Measurements from ENCODE around the gene SEC22C. TPM values are rescaled to one million over a fixed set of nuclear protein-coding genes. Genes with fewer than 3 reads are reported as not detected.
"Not testable (repeated sequence)": the region's sequence is repeated elsewhere in the genome, so short reads cannot be mapped to it uniquely, and the experiment has no call there.

Gene SEC22C
- total RNA-seq, 3 donors from 2014 or later: 48.8 to 68.8 (median 61.9) TPM

GRCh38 chr3:42600111-42600957 is 18.6 kb upstream of the SEC22C start, which contains the start of gene NKTR:
Gene NKTR, plus strand, starts transcription at chr3:42600686. Its CDS starts 321 bp downstream, at chr3:42601007.
- DNase-seq (ENCODE audit: low spot score in 2 of 2): peak; percentile 97 to 98
- Histone ChIP-seq H3K4me1 (peaks cover 0 to 13% of the 10 kb centered on the region in 2 donors), H3K9me3 (no peaks in the 10 kb centered on the region), H3K27me3 (no peaks in the 10 kb centered on the region), H3K4me3 (peak within 1 kb of the TSS; percentile 69 to 94 (median 84)), H3K27ac (peak within 1 kb of the TSS; percentile 92 to 99), H3K36me3 (no peaks in the 10 kb centered on the region)
- TF ChIP-seq POLR2AphosphoS5 (IDR thresholded peaks at IDR 0.05): peak; percentile 69 to 84 (median 76)
- peak; percentile 67 for TF ChIP-seq POLR2A (IDR thresholded peaks at IDR 0.05)
- no peak for TF ChIP-seq CTCF (IDR thresholded peaks at IDR 0.05)
- intact Hi-C loops (cut with DNase I; ENCODE audit: low total_unique reads): no loop called here

- intact Hi-C loops (cut with DNase I; ENCODE audit: low total_unique reads); DNase-seq (ENCODE audit: low spot score in 2 of 2): not testable (repeated sequence)
Observed at GRCh38 chr3:42597098-42597497, 15.3 kb upstream of the SEC22C start.

GRCh38 chr3:42595682-42596081 is 13.9 kb upstream of the SEC22C start:
- H3K27ac ChIP-seq: no peak overlapping the region
- intact Hi-C loops (cut with DNase I; ENCODE audit: low total_unique reads): no loop called here
- DNase-seq (ENCODE audit: low spot score in 2 of 2): no peak

More at GRCh38 chr3:42597098-42597497, 15.3 kb upstream of the SEC22C start:
- not testable (repeated sequence) for H3K9me3 ChIP-seq, H3K27ac ChIP-seq, H3K4me1 ChIP-seq, H3K36me3 ChIP-seq, H3K4me3 ChIP-seq, H3K27me3 ChIP-seq

GRCh38 chr3:42593635-42594034 is 11.9 kb upstream of the SEC22C start:
- Histone ChIP-seq H3K4me3 (no peak overlapping the region), H3K36me3 (no peaks in the 10 kb centered on the region), H3K27me3 (no peaks in the 10 kb centered on the region), H3K4me1 (peaks cover 0 to 3% of the 10 kb centered on the region in 2 donors), H3K9me3 (no peaks in the 10 kb centered on the region), H3K27ac (no peak overlapping the region)
- no peak for DNase-seq (ENCODE audit: low spot score in 2 of 2)
- no peak for TF ChIP-seq CTCF (IDR thresholded peaks at IDR 0.05)
- no peak for TF ChIP-seq POLR2AphosphoS5 (IDR thresholded peaks at IDR 0.05)
- no peak for TF ChIP-seq POLR2A (IDR thresholded peaks at IDR 0.05)
- intact Hi-C loops (cut with DNase I; ENCODE audit: low total_unique reads): no loop called here

More at GRCh38 chr3:42595682-42596081, 13.9 kb upstream of the SEC22C start:
- H3K4me1 ChIP-seq: peaks cover 0 to 3% of the 10 kb centered on the region in 2 donors
- no peak for TF ChIP-seq POLR2A (IDR thresholded peaks at IDR 0.05)
- TF ChIP-seq POLR2AphosphoS5 (IDR thresholded peaks at IDR 0.05): no peak
- H3K4me3 ChIP-seq: no peak overlapping the region
- no peaks in the 10 kb centered on the region for H3K36me3 ChIP-seq
- no peaks in the 10 kb centered on the region for H3K27me3 ChIP-seq
- no peaks in the 10 kb centered on the region for H3K9me3 ChIP-seq

GRCh38 chr3:42591811-42592210 is 10.0 kb upstream of the SEC22C start:
- TF ChIP-seq CTCF (IDR thresholded peaks at IDR 0.05) (no peak), POLR2AphosphoS5 (IDR thresholded peaks at IDR 0.05) (no peak), POLR2A (IDR thresholded peaks at IDR 0.05) (no peak)
- no peaks in the 10 kb centered on the region for H3K27me3 ChIP-seq
- H3K4me1 ChIP-seq: peaks cover 0 to 3% of the 10 kb centered on the region in 2 donors
- intact Hi-C loops (cut with DNase I; ENCODE audit: low total_unique reads): no loop called here
- no peaks in the 10 kb centered on the region for H3K36me3 ChIP-seq
- H3K27ac ChIP-seq: peak overlapping the region; percentile 89 to 90
- H3K9me3 ChIP-seq: no peaks in the 10 kb centered on the region
- peak overlapping the region; percentile 71 to 79 (median 77) for H3K4me3 ChIP-seq
- DNase-seq (ENCODE audit: low spot score in 2 of 2): no peak

Measured in breast epithelium (tissue), 4 donors.